Stimulated activated CD8-positive, alpha-beta memory T cell treated with anti-CD3 and anti-CD28 coated beads, Interleukin-15, amount 100 ng/mL, for 1 hour (primary cell): ENCODE results near the gene RETREG3.

Experiments used
- DNase-seq: peaks from one replicate; pipeline ENCODE4 v3.0.0-alpha.2; 2020; ENCODE audit warnings: low read depth

RETREG3 gene

DNA sequence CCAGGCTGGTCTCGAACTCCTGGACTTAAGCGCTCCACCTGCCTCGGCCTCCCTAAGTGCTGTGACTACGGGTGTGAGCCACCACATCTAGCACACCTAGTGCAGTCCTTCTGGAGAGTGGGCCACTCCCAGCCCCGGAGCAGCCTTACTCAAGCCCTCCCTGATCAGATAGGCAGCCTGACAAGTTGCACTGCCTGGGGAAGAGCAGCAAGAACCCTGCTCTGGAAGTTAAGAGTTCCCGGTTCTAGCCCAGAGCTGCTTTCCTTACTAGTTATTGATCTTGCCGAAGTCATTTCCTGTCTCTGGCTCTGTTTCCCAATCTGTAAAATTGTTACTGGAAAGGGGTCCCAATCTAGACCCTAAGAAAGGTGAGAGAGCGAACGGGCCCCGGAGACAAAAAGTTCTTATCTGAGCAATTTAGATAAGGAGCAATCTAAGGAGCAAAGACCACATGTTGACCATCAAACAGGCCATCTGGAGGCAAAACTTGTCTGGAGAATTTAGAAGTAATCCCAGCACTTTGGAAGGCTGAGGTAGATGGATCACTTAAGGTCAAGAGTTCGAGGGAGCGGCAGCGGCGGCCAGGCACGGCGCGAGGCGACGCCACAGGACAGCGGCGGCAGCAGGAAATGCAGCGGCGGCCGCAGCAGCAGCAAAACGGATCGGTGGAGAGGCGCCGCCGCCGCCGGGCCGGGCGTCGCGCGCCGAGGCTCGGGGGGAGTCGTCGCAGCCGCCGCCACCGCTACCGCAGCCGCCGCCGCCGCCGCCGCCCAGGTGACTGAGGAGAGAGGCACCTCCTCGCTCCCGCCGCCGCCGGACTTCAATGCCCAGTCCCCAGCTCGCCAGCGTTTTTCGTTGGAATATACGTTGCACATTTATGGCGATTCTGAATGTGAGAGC is 77.5 kb downstream of the RETREG3 start:
- no peak for DNase-seq

DNA sequence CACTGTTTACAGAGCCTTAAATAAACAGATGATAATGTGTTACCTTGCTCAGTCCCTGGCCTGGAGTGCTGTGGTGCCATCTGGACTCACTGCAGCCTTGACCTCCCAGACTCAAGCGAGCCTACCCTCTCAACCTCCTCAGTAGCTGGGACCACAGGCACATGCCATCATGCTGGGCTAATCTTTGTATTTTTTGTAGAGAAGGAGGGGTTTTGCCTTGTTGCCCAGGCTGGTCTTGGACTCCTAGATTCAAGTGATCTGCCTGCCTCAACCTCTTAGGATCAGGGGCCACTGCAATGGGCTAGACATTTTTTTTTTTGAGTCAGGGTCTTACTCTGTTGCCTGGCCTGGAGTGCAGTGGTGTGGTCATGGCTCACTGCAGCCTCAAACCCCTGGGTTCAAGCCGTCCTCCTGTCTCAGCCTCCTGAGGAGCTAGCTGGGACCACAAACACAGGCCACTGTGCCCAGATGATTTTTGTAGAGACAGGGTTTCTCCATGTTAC is 78.2 kb downstream of the RETREG3 start:
- no peak for DNase-seq
